ENCODE measurements around the gene AKAIN1.

- no peak for TF ChIP-seq CTCF (conservative IDR thresholded peaks at IDR 0.05 in 1 of 2, IDR thresholded peaks at IDR 0.05 in 1 of 2; ENCODE audit: low read depth in 1 of 2, low read length in 2 of 2)
- TF ChIP-seq EZH2 (IDR thresholded peaks at IDR 0.05; ENCODE audit: low read length, missing control alignments): no peak
Observed at GRCh38 chr18:5142131-5142530, 54.9 kb downstream of the AKAIN1 start.

Measured in fibroblast of lung (primary cell).